Activated T-helper 17 cell treated with anti-CD3 and anti-CD28 coated beads, Interleukin-2, amount 50 U/mL, for 72 hours (primary cell): ENCODE results near the gene ANO1. TPM values are rescaled to one million over a fixed set of nuclear protein-coding genes. Genes with fewer than 3 reads are reported as not detected.

ENCODE experiments used
- ATAC-seq: fragments of 150-1000 bp; cut with Tn5 transposase; replicated peaks from 2 replicates; pipeline ENCODE4 v1.10.0; 2021; ENCODE audit warnings: mild to moderate bottlenecking, moderate library complexity
- H3K27ac Mint-ChIP-seq: one replicate; pipeline ENCODE4 v1.8.0; 2022; ENCODE audit warnings: mixed read lengths
- H3K27me3 Mint-ChIP-seq: one replicate; pipeline ENCODE4 v1.8.0; 2022; ENCODE audit warnings: mixed read lengths
- H3K36me3 Mint-ChIP-seq: one replicate; pipeline ENCODE4 v1.8.0; 2022; ENCODE audit warnings: low read depth, mild to moderate bottlenecking, mixed read lengths
- H3K4me1 Mint-ChIP-seq: one replicate; pipeline ENCODE4 v1.8.0; 2022; ENCODE audit warnings: mixed read lengths
- H3K4me3 Mint-ChIP-seq: one replicate; pipeline ENCODE4 v1.8.0; 2022; ENCODE audit warnings: mild to moderate bottlenecking, mixed read lengths
- H3K9me3 Mint-ChIP-seq: one replicate; pipeline ENCODE4 v1.8.0; 2022; ENCODE audit warnings: mixed read lengths
- total RNA-seq, 2 donors: library from RNA; stranded (reverse); gene quantifications; one replicate each; pipeline ENCODE4 v1.2.3, GENCODE V29; 2022

The ANO1 gene
- total RNA-seq, 2 donors from 2014 or later = 0.09 to 0.11 TPM

DNA sequence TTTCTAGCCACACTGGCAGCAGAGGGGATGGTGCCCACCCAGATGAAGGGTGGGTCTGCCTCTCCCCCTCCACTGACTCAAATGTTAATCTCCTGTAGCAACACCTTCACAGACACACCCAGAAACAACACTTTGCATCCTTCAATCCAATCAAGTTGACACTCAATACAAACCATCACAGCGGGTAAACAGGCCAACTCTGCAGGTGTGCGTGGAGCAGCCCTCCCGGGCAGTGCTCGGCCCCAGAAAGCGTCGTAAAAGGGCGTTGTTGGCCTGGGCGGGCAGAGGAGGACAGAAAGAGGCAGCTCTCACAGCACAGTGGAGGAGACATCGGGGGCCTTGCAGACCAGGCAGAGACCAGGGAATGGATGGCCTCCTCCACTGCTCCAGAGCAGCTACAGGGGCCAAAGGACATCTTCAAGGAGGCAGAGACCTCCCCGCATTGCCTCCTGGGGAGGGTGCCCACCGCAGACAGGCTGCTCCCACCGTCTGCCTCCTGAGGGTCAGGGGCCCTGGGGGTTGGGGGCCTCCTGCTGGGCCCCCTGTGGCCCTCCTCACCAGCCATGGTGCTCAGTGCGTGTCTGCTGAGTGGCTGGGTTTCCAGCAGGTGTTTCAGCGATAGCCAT is 68.9 kb downstream of the ANO1 start:
- Mint-ChIP-seq H3K36me3 (no peaks in the 10 kb centered on the region), H3K4me1 (no peaks in the 10 kb centered on the region), H3K27me3 (peaks cover 38% of the 10 kb centered on the region), H3K9me3 (no peaks in the 10 kb centered on the region), H3K27ac (no peak overlapping the region), H3K4me3 (no peak overlapping the region)
- ATAC-seq = no peak

DNA sequence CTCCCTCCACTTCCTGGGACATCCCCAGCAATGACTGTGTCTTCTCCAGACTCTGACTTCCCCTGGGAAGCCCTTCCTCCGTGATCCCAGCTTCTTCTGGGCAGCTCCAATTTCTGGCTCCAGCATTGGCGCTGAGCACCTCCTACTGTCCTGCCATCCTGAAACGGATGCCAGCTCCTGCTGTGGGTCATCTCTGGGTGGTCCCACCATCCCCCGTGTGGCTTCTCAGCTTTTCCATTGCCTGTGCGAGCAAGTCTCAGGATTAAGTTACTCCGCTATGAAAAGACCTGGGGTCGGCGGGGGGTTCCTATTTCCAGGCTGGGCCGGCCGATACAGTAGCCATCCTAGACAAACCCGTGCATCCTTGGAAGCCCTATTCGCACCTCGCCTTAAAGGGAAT is 69.6 kb downstream of the ANO1 start:
- Mint-ChIP-seq H3K9me3 (no peaks in the 10 kb centered on the region), H3K4me3 (no peak overlapping the region), H3K36me3 (no peaks in the 10 kb centered on the region), H3K4me1 (no peaks in the 10 kb centered on the region), H3K27ac (no peak overlapping the region), H3K27me3 (peaks cover 35% of the 10 kb centered on the region)
- ATAC-seq = no peak

- H3K27ac Mint-ChIP-seq = no peak overlapping the region
Observed at GRCh38 chr11:70151671-70152070, 73.6 kb downstream of the ANO1 start.

GRCh38 chr11:70153133-70153727 is 75.1 kb downstream of the ANO1 start:
- ATAC-seq = no peak
- H3K36me3 Mint-ChIP-seq = no peaks in the 10 kb centered on the region
- no peaks in the 10 kb centered on the region for H3K9me3 Mint-ChIP-seq
- H3K4me3 Mint-ChIP-seq = no peak overlapping the region
- H3K27me3 Mint-ChIP-seq = peaks cover 2% of the 10 kb centered on the region
- no peak overlapping the region for H3K27ac Mint-ChIP-seq
- no peaks in the 10 kb centered on the region for H3K4me1 Mint-ChIP-seq

More at GRCh38 chr11:70151671-70152070, 73.6 kb downstream of the ANO1 start:
- Mint-ChIP-seq H3K4me3 (no peak overlapping the region), H3K36me3 (no peaks in the 10 kb centered on the region), H3K27me3 (peaks cover 10% of the 10 kb centered on the region), H3K4me1 (no peaks in the 10 kb centered on the region), H3K9me3 (no peaks in the 10 kb centered on the region)
- ATAC-seq = no peak

DNA sequence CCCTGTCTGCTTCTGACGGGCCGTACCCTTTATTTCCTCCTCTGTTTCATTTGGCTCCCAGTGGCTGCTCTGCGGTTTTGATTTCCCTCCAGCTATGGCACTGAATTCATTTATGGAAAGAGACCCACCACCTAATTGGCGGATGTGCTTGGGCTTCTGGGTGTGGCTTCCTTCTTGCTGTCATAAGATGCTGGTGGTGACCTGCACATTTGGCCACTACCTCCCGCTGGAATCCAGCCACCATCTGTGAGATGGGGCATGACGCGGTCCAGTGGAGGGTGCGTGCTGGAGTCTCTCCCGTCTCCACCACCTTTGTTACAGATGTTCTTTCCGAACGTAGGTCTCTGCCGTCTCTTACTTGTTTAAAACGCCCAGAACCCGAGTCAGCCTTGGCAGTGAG is 77.3 kb downstream of the ANO1 start:
- Mint-ChIP-seq H3K4me1 (no peaks in the 10 kb centered on the region), H3K36me3 (no peaks in the 10 kb centered on the region), H3K9me3 (no peaks in the 10 kb centered on the region), H3K4me3 (no peak overlapping the region), H3K27ac (no peak overlapping the region), H3K27me3 (no peaks in the 10 kb centered on the region)
- no peak for ATAC-seq

DNA sequence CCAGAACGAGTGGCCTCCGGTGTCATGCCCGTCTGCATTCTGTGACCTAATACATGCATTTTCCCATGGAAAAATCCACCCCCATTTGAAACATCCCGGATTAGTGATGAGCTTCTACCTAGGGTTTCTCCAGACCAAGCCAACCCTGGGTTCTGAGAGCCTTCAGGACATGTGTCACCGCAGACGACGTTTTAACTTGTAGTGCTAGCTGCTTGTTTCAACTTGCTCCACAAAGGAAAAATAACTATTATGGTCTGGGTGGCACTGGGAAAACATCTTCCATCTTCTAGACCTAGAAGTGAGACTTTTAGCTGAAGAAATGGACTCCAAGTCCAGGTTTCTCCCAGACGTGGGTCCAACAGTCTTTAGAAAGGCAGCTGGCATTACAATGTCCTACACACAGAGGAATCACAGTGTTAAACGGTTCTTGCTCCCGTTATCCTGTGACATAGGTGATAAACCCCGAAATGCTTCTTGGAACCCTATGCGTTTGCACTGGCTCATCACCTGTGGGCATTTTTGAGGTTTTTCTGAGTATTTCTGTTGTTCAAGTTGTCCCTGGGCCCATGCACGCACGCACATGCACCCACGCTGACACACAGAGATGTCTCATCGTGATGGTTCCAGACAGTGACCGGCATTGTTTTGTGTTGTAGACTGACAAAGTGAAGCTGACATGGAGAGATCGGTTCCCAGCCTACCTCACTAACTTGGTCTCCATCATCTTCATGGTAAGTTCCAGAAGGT is 78.3 kb downstream of the ANO1 start:
- Mint-ChIP-seq H3K9me3 (no peaks in the 10 kb centered on the region), H3K4me3 (no peak overlapping the region), H3K4me1 (no peaks in the 10 kb centered on the region), H3K27me3 (no peaks in the 10 kb centered on the region), H3K27ac (no peak overlapping the region), H3K36me3 (no peaks in the 10 kb centered on the region)
- ATAC-seq = no peak

- Mint-ChIP-seq H3K4me3 (no peak overlapping the region), H3K4me1 (no peaks in the 10 kb centered on the region), H3K36me3 (no peaks in the 10 kb centered on the region), H3K9me3 (no peaks in the 10 kb centered on the region), H3K27ac (no peak overlapping the region), H3K27me3 (no peaks in the 10 kb centered on the region)
- no peak for ATAC-seq
Observed at GRCh38 chr11:70158201-70158600, 80.1 kb downstream of the ANO1 start.

DNA sequence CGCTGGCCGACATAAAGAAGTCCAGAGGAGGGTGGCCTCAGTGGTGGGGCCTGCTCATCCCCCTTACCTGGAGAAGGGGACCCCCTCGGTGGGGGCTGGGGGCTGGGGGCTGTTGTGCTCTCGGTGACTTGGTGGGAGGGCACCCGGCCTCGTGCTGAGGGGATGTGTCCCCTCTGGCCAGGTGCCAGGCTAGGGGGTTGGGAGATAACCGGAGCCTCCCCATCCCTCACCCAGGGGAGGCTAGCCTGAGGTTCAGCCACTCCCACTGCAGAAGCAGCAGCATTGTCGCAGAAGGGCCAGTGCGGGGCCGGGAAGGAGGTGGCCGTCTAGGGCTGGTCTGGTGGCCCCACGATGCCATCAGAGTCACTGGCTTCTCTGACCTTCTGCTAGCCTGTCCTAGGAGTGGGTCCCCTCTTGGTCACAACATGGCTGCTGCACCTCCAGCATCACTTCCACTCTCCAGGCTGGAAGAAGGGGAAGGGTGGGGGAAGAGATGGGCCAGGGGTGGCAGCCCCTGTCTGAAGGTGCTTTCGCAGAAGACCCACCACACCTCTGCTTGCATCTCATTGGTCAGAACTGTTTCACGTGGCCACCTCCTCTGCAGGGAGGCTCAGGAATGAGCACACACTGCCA is 80.8 kb downstream of the ANO1 start:
- no peaks in the 10 kb centered on the region for H3K4me1 Mint-ChIP-seq
- H3K36me3 Mint-ChIP-seq = no peaks in the 10 kb centered on the region
- H3K4me3 Mint-ChIP-seq = no peak overlapping the region
- H3K27me3 Mint-ChIP-seq = no peaks in the 10 kb centered on the region
- ATAC-seq = no peak
- H3K9me3 Mint-ChIP-seq = no peaks in the 10 kb centered on the region
- no peak overlapping the region for H3K27ac Mint-ChIP-seq

GRCh38 chr11:70159627-70160570 is 81.8 kb downstream of the ANO1 start:
- H3K4me1 Mint-ChIP-seq = no peaks in the 10 kb centered on the region
- H3K9me3 Mint-ChIP-seq = no peaks in the 10 kb centered on the region
- no peak overlapping the region for H3K4me3 Mint-ChIP-seq
- no peaks in the 10 kb centered on the region for H3K36me3 Mint-ChIP-seq
- no peak overlapping the region for H3K27ac Mint-ChIP-seq
- H3K27me3 Mint-ChIP-seq = no peaks in the 10 kb centered on the region
- no peak for ATAC-seq

DNA sequence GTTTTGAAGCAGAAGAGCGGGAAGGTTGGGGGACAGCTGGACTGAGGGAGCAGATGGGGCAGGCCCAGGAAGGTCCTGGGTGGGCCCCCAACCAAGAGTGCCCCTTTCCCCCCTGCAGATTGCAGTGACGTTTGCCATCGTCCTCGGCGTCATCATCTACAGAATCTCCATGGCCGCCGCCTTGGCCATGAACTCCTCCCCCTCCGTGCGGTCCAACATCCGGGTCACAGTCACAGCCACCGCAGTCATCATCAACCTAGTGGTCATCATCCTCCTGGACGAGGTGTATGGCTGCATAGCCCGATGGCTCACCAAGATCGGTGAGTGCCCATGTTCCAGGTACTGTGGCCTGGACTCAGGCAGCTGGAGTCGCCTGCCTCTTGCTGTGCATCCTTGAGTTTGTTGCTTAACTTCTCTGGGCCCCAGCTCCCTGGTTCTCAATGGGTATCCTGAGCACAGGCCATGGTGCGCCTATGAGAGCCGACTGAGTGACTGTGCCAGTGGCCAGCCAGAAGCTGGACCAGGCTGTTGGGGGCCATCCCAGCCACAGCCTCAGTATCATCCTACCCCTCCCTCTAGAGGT is 83.0 kb downstream of the ANO1 start:
- no peak for ATAC-seq
- Mint-ChIP-seq H3K27ac (no peak overlapping the region), H3K27me3 (no peaks in the 10 kb centered on the region), H3K9me3 (no peaks in the 10 kb centered on the region), H3K4me1 (no peaks in the 10 kb centered on the region), H3K4me3 (no peak overlapping the region), H3K36me3 (no peaks in the 10 kb centered on the region)

DNA sequence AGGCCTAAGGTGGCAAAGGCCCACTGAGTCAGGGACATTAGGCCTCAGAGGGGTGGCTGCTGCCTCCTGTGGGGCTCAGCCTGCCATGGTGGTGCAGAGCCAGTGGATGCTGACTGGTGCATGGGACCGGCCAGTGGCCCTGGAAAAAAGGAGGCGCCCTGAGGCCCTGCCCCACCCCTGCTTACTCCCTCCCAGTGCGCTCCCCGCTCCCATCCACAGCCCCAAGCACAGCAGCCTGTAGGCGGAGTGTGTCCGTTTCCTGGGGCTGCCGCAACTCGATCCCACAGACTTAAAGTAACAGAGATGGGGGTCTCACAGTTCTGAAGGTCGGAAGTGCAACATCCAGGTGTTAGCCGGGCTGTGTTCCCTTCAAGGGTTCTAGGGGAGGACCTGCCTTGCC is 86.6 kb downstream of the ANO1 start:
- Mint-ChIP-seq H3K4me3 (no peak overlapping the region), H3K27me3 (no peaks in the 10 kb centered on the region), H3K4me1 (no peaks in the 10 kb centered on the region), H3K36me3 (no peaks in the 10 kb centered on the region), H3K27ac (no peak overlapping the region), H3K9me3 (no peaks in the 10 kb centered on the region)
- no peak for ATAC-seq

DNA sequence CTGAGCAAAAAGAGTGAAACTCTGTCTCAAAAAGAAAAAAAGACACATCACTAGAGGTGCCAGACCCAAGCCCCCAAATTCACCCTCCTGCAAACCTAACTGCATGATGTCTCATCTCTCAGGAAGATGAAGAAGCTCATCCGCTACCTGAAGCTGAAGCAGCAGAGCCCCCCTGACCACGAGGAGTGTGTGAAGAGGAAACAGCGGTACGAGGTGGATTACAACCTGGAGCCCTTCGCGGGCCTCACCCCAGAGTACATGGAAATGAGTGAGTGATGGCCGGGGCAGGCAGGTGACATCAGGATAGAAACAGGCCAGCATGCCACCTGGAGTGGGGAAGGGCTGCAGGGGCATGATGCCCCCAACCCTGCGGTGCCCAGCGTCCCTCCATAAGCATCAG is 89.0 kb downstream of the ANO1 start:
- no peaks in the 10 kb centered on the region for H3K9me3 Mint-ChIP-seq
- no peak overlapping the region for H3K4me3 Mint-ChIP-seq
- H3K27me3 Mint-ChIP-seq = no peaks in the 10 kb centered on the region
- no peaks in the 10 kb centered on the region for H3K36me3 Mint-ChIP-seq
- H3K4me1 Mint-ChIP-seq = no peaks in the 10 kb centered on the region
- no peak overlapping the region for H3K27ac Mint-ChIP-seq
- no peak for ATAC-seq

- no peaks in the 10 kb centered on the region for H3K4me1 Mint-ChIP-seq
- no peak for ATAC-seq
- H3K4me3 Mint-ChIP-seq = no peak overlapping the region
- no peaks in the 10 kb centered on the region for H3K36me3 Mint-ChIP-seq
- H3K27me3 Mint-ChIP-seq = no peaks in the 10 kb centered on the region
- no peaks in the 10 kb centered on the region for H3K9me3 Mint-ChIP-seq
- no peak overlapping the region for H3K27ac Mint-ChIP-seq
Observed at GRCh38 chr11:70167723-70168404, 89.7 kb downstream of the ANO1 start.
